Right kidney (tissue), 1 donor: ENCODE results near the gene LRRC41.
A peak's percentile ranks its signal among the peaks of the same experiment; 100 is the strongest.
"Not testable (repeated sequence)": the region's sequence is repeated elsewhere in the genome, so short reads cannot be mapped to it uniquely, and the experiment has no call there.

Source experiments
- DNase-seq: peaks from one replicate; pipeline ENCODE4 v3.0.0-alpha.2; 2016

LRRC41 gene

DNA sequence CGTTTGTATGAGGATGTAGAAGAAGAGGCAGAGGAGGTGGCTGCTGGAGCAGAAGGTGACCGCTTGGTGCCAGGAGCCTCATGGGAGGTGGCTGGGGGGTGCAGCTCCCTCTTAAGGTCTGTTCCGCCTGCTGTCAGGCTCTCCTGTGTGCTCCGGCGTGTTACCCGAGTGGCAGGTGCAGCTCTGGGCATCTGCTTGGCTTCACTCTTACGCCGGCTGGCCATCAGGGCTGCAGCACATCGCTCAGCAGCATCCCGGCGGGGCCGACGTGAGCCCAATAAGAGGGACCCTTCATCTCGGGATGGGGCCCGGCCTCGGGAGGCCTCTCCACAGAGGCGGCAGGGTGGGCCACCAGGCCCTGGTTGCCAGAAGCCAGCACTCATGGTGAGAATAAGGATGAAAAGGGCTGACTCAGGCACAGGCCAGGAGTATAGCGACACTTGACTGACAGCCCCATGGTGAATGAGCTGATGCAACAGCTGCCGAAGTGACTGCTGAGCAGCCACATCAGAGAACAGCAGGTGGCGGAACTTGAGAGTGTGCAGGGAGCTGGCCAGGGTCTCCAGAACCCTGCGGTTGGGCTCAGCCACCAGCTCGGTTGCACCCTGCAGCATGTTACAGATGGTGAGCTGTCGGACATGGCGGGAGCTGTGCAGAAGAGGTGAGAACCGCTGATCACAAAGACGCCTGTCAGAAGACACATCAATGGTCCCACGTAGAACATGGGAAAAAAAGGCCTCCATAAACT, 17.5 kb downstream of the LRRC41 start:
- DNase-seq, result no peak

DNA sequence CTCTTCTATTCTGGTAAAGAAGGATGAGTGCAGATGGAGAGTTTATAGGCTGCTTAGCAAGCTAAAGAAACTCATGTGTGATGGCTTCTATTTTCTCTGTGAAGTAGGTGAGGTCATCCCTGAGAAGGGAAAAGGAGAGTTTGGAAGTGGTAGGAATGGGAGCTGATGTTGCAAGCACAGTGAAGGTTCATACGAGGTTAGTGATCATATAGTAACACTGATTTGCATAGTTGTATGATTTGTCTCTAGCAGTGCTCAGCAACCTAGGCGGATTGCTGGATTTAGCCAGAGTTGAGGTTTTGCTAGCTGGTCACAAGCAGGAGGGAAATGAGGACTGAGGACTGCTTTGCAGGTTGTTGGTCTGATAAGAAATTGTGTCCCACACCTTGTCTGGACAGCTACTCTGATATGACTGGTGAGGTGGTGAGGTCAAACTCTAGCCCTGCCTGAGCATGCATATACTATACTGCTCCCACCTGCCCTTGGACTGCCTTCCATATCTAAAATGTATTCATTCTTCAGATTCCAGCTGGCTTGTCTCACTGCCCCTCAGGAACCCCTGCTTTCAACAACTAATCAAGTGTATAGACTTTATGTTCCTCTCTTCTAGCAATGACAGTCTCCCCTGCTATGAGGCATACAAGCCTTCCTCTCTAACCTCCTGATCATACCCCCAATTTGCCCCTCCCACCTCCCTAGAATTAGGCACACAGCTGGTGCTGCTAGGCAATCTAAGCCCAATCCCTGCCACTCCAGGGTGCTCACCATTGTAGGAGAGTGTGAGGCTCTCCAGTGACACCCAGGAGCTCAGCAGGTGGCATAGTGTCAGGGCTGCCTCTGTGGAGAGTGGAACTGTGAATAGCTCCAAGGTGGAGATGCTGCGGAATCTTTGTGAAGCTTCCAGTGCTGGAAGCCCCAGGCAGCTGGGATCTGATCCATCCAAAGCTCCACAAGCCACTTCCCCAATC, 18.5 kb downstream of the LRRC41 start:
- no peak for DNase-seq

DNA sequence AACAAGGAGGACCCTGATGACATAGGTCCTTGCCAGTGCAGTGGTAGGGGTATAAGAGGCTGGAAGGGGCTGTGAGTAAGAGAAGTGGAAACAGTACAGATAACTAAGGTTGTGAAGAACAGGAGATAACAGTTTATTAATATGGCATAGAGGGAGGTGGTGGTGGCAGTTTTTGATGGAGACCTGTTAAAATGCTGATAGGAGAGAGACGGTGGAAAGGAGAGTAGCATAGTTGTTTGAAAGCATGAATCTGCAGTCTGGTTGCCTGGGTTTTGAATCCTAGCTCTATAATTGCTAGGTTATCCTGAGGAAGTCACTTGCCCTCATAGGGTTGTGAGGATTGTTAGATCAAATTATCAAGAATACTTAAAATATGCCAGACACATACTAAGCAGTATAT, 19.4 kb downstream of the LRRC41 start:
- DNase-seq, result no peak

DNA sequence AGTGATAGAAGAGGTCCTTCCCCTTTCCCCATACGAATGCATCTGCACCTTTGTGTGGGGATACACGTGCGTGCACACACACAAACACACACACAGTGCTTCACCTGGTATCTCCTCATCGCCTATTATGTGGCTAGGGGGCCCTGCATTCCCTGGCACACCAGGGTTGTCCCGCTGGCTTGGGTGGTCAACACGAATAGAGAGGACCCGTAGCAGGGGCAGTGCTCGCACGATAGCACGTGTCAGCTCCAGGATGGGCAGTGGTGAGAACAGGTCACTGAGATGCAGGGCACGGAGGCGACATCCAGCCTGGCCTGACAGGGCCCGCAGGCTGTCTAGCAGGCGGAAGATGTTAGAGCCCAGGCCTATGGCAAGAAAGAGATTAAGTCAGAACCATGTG, 22.4 kb downstream of the LRRC41 start:
- DNase-seq, result no peak

DNA sequence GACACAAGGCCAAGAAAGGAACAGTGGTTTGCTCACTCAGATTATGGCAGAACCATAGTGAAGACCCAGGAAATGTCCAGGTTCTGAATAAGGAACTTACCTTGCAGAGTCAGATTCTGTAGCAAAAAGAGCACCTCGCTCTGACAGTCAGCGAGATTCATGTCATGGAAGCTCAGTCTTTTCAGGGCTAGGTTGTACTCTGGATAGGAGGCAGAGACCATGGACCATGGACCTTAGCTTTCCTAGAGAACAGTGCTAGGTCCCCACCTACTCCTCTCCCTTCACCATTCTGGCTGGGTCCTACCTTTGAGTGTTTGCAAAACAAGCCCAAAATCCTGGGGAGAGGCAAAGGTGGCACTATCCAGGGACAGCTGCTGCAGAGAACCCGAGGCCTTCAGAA, 23.3 kb downstream of the LRRC41 start:
- DNase-seq, result no peak

DNA sequence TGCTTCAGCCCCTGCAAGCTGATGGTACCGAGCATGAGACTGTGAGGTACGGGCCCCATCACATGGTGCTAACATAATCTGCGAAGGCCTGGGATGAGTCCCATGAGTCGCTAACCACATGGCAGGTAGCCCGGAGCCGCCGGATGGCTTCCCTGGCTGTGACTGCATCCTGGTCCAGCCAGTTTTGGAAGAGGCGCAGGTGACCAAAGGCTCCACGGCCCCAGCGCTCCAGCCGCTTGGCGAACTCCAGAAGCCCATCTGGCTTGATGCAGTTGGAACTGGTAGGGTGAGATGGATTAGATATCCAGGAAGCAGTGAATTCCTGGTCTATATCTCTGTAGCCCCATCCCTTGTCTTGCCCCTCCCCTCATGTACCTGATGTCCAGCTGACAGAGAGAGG, 24.6 kb downstream of the LRRC41 start:
- no peak for DNase-seq

DNA sequence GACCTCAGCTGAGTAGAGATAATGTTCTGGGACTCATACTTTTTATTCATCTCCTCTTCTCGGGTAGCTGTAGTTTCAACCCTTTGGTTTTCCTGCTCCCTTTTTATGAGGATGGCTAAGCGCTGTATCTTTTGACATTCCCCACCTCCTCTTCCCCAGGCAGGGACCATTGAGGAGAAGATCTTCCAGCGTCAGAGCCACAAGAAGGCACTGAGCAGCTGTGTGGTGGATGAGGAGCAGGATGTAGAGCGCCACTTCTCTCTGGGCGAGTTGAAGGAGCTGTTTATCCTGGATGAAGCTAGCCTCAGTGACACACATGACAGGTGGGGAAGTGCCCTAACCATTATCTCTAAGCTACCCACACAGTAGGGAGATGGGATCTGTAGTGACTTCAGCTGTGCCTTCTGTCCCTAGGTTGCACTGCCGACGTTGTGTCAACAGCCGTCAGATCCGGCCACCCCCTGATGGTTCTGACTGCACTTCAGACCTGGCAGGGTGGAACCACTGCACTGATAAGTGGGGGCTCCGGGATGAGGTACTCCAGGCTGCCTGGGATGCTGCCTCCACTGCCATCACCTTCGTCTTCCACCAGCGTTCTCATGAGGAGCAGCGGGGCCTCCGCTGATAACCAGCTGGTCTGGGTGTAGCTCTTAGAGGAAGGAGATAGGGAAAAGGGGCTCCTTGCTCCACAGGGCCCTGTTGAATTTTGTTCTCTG, 25.6 kb downstream of the LRRC41 start:
- no peak for DNase-seq

DNA sequence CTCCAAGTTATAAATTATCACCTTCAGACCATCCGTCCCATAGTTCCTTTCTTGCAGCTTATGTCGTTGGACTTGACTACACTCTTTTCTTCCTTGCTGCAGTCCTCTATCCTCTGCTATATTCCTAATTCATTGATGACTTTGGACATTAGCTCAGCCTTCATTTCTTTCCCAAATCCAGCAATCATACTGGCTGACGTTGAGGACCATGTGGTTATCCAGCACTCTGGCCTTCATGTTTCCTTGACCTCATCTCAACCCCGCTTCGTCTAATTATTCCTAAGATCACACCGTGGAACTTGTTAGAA, 28.4 kb downstream of the LRRC41 start:
- no peak for DNase-seq

DNA sequence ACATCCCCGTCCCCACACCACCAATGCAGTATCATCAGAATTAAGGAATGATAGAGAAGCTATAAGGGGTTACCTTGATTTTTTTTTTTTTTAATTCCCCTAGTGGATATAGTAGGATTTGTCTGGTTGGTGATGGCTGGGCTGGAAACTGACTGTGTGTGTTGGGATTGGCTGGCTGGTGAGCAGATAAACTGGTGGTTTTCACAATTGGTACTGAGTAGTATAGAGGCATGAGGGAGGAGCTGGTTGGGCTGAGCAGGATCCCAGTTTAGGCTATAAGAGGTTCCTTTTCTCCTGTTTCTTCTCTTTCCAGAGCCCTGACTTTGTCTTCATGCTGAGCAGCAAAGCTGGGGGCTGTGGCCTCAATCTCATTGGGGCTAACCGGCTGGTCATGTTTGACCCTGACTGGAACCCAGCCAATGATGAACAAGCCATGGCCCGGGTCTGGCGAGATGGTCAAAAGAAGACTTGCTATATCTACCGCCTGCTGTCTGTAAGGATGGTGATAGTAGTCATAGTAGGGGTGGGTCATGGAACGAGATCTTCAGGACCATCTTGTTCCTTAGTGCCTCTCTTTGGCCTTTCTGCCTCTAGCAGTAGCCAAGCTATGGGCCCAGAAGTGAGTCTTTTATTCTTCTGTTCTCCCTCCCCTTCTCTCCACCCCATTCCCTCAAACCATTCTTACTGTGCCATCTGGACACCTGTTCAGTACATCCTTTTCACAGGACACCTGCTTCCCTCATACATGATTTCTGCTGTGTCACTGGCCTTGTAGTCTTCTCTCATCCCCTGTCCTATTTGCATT, 29.0 kb downstream of the LRRC41 start:
- no peak for DNase-seq

DNA sequence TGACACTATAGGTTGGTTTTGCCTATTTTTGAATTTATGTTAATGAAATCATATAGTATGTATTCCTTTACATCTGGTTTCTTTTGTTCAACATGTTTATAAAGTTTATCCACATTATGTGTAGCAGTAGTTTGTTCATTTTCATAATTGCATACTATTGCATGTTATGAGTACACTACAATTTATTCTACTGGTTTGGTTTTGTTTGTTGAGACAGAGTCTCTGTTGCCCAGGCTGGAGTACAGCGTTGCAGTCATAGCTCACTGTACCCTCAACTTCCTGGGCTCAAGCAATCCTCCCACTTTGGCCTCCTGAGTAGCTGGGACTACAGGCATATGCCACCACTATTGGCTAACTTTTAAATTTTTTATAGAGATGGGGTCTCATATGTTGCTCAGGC, 34.8 kb downstream of the LRRC41 start:
- no peak for DNase-seq

DNA sequence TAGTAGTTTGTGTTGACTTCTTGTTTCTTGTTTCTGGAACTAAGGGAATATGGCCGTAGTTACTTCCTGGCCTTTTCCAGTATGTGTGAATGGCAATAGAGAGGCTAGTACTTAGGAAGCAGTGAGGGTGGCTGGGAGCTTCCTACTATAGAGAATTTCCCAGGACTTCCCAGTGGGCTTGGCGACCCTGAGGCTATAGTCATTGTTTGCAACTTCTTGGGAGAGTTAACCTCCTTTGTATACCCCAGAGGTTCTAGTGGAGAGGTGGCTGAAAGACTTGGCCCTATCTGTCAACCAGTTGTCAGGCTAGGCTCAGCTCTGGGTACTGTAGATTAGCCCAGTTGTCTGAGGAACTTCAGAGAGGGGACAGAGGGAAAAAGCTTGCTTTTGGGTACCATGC, 40.3 kb downstream of the LRRC41 start:
- DNase-seq, result no peak

DNA sequence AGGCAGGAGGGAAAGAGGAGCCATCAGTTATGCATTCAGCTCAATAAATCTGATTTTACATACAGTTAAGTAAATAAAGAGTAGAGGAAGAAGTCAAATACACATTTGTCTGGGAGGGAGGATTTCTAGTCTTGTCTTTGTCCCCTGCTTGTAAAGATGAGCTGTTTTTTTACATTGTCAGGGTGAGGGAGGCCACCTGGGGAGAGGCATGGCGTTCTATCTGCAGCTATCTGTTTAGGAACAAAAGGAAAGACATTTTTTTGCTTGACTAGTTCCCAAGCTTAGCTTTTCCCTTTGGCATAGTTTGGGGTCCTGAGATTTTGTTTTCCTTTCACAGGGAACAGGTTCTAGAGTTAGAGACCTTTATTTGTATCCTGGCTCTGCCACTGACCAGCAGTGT, 40.9 kb downstream of the LRRC41 start:
- no peak for DNase-seq

DNA sequence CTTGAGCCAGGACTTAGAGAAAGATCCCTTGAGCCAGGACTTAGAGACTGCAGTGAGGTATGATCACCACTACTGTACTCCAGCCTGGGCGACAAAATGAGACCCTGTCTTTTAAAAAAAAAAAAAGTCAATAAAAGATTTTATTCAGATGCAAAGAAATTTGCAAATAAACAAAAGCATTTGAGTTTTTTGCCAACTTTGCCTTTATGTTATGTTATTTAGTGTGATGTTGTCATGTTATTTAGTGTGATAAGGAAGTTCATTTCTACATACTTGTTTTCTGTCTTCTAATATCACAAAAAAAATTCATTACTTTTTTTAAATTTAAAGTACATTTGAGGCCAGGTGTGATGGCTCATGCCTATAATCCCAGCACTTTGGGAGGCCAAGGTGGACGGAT, 46.9 kb downstream of the LRRC41 start:
- DNase-seq, result no peak

DNA sequence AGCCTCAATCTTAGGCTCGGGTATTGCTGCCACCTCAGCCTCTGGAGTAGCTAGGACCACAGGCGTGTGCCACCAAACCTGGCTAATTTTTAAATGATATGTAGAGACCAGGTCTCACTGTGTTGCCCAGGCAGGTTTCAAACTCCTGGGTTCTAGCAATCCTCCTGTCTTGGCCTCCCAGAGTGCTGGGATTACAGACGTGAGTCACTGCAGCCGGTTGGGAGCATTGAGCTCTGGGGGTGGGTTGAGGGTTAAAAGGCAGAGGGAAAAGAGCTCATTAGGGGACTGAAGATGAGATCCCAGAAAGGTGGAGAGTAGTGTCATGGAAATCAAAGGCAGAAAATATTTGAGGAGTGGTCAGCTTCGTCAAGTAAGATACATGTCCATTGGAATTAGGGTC, 48.7 kb downstream of the LRRC41 start:
- no peak for DNase-seq

DNA sequence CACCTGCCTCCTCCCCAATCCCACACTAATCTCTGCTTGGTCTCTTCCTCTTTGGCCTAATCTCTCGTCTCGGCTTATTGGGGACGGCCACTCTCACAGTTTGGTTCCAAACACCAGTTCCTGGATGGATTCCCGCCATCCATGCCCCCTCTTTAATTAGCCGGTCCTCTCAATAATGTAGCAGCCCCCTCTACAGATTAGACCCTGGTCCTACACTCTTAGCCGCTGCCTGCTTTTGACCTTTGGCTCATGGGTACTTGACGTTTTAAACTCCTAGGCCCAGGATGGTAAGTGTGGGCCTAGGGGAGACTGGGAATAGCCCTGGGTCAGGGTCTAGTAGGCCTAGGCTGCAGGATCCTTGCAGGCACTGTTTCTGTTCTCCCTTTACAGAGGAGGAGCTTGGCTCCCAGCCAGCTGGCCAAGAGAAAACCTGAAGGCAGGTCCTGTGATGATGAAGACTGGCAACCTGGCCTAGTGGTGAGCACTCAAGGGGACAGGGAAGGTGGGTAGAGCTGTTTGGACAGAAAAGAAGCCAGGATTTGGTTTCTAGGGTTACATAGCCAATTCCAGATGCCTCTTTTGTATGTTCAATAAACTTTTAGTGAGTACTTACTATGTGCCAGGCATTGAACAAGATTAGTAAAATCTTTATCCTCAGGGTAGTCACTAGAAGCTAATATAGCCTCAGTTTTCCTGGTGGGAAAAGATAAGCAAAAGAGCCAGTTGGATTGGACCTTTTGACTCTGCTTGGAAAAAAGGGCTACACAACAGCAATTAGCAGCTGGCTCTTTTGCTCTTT, 55.1 kb downstream of the LRRC41 start:
- DNase-seq, result peak; percentile 23

DNA sequence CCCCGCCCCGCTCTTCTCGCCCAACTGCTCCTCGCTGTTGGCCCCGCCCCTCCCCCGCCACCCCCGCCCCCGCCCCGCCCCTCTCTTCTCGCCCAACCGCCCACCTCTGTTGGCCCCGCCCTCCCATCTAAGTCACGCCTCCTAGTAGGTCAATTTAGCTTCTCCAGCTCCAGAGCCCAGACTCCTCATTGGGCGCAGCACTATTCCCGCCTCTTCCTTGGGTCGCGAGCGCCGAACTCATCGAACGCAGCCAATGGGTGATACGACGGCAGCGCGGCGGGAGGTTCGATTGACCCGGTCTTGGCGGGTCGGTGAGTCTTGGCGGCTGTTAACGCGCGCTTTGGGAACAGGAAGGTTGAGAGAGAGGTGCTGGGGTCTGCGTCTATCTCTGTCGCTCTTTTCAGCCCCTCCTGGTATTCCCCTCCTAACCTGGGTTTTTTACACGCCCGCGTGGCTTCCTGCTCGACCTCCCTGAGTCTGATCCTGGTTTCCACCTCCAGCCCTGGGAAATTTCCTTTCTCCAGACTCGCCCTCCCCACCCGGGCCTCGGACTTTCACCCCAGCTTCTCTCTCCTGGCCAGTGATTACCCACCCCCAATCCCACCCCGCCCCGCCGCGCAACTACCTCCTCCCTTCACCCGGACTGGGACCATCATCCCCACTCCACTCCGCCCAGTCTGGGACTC, 55.8 kb downstream of the LRRC41 start, which contains the start of gene RAD54L:
Gene RAD54L, plus strand, starts transcription at position 328 of the 686 bp plus-strand sequence. CDS start 643 bp downstream, outside the sequence.
- DNase-seq, result peak; percentile 84

DNA sequence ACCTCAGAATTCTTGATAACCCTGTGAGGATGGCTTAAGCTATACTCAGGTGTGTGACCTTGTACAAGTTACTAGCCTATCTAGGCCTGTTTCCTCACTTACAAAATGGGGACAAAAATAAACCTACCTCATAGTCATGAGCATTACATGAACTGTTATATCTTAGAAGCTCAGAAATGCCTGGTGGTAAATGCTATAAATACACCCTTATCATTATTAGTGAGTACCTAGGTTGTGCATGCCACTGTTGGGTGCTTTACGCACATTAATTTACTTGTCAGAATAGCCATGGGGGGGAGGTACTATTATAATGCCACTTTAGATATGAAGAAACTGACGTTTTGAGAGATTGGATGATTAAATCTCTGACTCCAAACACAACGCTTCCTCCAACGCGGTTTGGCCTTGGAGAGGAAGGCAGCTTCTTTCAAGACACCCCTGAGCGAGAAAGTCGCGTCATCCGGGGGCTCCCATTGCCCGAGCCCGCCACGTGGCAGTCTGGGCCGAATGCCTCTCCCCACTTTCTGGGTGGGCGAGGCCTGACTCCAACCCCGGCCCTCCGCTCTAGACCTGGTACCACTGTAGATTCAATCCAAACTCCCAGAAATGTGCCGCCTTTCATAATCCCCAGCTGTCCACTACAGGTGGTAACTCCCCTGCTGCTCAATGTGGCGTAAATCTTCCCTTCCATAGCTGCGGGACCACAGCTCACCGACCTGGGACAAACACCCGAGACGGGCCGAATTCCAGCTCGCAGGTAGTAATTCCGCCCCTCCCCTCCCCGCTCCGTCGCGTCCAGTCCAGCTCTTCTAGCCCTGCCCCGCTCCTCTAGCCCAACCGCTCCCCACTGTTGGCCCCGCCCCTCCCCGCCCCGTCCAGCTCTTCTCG, 56.6 kb downstream of the LRRC41 start:
- peak; percentile 86 for DNase-seq

DNA sequence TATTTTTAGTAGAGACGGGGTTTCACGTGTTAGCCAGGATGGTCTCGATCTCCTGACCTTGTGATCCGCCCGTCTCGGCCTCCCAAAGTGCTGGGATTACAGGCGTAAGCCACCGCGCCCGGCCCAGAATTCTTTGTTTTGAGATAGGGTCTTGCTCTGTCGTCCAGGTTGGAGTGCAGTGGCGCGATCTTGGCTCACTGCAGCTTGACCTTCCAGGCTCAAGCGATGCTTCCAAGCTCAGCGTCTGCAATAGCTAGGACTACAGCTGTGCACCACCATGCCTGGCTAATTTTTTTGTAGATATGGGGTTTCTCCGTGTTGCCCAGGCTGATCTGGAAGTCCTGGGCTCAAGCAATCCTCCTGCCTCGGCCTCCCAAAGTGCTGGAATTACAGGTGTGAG, 57.3 kb downstream of the LRRC41 start:
- DNase-seq, result not testable (repeated sequence)

DNA sequence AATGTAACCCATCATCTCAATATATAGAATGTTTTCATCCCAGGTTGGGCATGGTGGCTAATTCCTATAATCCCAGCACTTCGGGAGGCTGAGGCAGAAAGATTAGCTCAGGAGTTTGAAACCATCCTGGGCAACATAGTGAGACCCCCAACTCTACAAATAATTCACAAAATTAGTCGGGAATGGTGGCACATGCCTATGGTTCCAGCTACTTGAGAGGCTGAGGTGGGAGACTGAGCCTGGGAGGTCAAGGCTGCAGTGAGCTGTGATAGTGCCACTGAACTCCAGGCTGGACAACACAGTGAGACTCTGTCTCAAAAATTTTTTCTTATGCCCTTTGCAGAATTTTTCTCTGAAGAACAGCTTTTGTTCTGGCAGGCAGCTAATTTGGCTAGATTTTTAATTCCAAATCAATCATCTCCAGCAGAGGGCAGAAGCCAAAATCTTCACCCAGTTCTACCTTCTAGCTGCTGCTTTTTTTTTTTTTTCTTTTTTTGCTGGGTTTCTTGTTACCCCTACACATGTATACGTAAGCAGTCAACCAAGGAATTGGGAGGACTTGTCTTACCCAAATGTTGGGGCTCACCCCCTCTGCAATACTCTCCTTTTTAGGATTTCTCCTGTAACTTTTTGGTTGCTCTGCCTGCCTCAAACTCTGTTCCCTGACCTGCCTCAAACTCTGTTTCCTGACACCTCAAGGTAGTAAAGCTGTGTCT, 58.6 kb downstream of the LRRC41 start:
- DNase-seq, result no peak
